ENCODE data around the gene MAF. TPM values are rescaled to one million over a fixed set of nuclear protein-coding genes. Genes with fewer than 3 reads are reported as not detected.

Gene MAF
- total and polyA plus RNA-seq, 2 experiments from 2014 or later, result 0.91 to 2.5 TPM

DNA sequence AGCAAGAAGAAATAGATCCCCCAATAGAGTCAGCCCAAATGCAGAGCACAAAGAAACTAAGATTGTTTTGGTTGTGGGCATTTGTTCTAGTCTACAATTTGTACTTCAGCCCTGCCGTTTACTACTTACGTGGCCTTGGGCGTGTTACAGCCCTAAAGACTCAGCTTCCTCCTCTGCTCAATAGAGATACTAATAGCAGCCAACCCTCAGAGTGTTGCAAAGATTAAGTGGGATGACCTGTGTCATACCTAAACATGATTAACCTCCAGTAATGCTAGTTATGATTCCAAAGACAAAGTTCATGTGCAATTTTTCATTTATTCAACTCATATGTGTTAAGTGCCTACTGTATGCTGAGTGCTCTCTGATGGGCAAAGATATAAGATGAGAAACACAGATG lies 43.1 kb downstream of the MAF start:
- no peak overlapping the region for H3K4me3 Mint-ChIP-seq
- Histone ChIP-seq H3K79me2 (replicated peaks; ENCODE audit: insufficient read depth) (no peaks in the 10 kb centered on the region), H4K20me1 (replicated peaks; ENCODE audit: insufficient read depth) (no peaks in the 10 kb centered on the region), H2AFZ (no peak overlapping the region), H3K27me3 (ENCODE audit: insufficient read depth) (no peaks in the 10 kb centered on the region), H3K4me2 (no peak overlapping the region), H3K9me2 (ENCODE audit: insufficient read depth) (no peaks in the 10 kb centered on the region), H3K27ac (ENCODE audit: low read depth) (no peak overlapping the region), H3K36me3 (ENCODE audit: insufficient read depth) (no peaks in the 10 kb centered on the region), H3F3A (replicated peaks; ENCODE audit: low read depth) (no peaks in the 10 kb centered on the region), H3K4me3 (no peak overlapping the region), H3K4me1 (ENCODE audit: insufficient read depth) (no peaks in the 10 kb centered on the region)
- H3K27ac Mint-ChIP-seq, result no peak overlapping the region
- 0 out of 3 replicates have a peak, but pooled peaks cover 3% of the 10 kb centered on the region for H3K9me3 Mint-ChIP-seq
- peaks cover under 1% of the 10 kb centered on the region for H3K27me3 Mint-ChIP-seq (ENCODE audit: insufficient read depth, low read depth, poor library complexity)
- no peak for TF ChIP-seq NANOG (IDR thresholded peaks at IDR 0.05; ENCODE audit: borderline replicate concordance)
- TF ChIP-seq POLR2AphosphoS5 (IDR thresholded peaks at IDR 0.05; ENCODE audit: low read depth), result no peak
- no peak for TF ChIP-seq CREB1 (CRISPR knock-in tag; IDR thresholded peaks at IDR 0.05; ENCODE audit: low read depth)
- TF ChIP-seq, protein P1, sequence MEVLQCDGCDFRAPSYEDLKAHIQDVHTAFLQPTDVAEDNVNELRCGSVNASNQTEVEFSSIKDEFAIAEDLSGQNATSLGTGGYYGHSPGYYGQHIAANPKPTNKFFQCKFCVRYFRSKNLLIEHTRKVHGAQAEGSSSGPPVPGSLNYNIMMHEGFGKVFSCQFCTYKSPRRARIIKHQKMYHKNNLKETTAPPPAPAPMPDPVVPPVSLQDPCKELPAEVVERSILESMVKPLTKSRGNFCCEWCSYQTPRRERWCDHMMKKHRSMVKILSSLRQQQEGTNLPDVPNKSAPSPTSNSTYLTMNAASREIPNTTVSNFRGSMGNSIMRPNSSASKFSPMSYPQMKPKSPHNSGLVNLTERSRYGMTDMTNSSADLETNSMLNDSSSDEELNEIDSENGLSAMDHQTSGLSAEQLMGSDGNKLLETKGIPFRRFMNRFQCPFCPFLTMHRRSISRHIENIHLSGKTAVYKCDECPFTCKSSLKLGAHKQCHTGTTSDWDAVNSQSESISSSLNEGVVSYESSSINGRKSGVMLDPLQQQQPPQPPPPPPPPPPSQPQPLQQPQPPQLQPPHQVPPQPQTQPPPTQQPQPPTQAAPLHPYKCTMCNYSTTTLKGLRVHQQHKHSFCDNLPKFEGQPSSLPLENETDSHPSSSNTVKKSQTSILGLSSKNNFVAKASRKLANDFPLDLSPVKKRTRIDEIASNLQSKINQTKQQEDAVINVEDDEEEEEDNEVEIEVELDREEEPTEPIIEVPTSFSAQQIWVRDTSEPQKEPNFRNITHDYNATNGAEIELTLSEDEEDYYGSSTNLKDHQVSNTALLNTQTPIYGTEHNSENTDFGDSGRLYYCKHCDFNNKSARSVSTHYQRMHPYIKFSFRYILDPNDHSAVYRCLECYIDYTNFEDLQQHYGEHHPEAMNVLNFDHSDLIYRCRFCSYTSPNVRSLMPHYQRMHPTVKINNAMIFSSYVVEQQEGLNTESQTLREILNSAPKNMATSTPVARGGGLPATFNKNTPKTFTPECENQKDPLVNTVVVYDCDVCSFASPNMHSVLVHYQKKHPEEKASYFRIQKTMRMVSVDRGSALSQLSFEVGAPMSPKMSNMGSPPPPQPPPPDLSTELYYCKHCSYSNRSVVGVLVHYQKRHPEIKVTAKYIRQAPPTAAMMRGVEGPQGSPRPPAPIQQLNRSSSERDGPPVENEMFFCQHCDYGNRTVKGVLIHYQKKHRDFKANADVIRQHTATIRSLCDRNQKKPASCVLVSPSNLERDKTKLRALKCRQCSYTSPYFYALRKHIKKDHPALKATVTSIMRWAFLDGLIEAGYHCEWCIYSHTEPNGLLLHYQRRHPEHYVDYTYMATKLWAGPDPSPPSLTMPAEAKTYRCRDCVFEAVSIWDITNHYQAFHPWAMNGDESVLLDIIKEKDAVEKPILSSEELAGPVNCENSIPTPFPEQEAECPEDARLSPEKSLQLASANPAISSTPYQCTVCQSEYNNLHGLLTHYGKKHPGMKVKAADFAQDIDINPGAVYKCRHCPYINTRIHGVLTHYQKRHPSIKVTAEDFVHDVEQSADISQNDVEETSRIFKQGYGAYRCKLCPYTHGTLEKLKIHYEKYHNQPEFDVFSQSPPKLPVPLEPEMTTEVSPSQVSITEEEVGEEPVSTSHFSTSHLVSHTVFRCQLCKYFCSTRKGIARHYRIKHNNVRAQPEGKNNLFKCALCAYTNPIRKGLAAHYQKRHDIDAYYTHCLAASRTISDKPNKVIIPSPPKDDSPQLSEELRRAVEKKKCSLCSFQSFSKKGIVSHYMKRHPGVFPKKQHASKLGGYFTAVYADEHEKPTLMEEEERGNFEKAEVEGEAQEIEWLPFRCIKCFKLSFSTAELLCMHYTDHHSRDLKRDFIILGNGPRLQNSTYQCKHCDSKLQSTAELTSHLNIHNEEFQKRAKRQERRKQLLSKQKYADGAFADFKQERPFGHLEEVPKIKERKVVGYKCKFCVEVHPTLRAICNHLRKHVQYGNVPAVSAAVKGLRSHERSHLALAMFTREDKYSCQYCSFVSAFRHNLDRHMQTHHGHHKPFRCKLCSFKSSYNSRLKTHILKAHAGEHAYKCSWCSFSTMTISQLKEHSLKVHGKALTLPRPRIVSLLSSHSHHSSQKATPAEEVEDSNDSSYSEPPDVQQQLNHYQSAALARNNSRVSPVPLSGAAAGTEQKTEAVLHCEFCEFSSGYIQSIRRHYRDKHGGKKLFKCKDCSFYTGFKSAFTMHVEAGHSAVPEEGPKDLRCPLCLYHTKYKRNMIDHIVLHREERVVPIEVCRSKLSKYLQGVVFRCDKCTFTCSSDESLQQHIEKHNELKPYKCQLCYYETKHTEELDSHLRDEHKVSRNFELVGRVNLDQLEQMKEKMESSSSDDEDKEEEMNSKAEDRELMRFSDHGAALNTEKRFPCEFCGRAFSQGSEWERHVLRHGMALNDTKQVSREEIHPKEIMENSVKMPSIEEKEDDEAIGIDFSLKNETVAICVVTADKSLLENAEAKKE (CRISPR knock-in tag; IDR thresholded peaks at IDR 0.05), result no peak
- no peak for DNase-seq (ENCODE audit: low spot score)
- ATAC-seq, result no peak
- H3K36me3 Mint-ChIP-seq (ENCODE audit: low read depth), result no peaks in the 10 kb centered on the region
- no peaks in the 10 kb centered on the region for H3K4me1 Mint-ChIP-seq

DNA sequence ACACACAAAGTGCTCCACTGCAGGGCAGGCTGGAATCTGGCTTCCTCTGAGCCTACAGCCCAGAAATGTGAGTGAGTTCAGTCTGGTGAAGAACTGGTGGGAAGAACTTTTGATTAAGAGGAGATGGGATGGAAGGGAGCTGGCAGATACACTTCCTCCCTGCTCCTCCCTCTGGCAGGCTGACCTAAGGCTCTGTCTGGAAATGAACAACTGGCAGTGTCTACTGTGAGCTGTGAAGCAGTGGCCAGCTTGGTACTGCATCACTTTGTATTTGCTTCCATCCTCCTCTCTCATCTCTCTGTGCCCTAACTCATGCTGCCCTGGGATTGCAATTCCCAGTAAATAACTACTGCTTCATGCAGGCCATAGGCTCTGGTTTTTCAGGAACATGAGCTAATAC lies 45.6 kb downstream of the MAF start:
- Histone ChIP-seq H3F3A (replicated peaks; ENCODE audit: low read depth) (no peaks in the 10 kb centered on the region), H3K4me1 (ENCODE audit: insufficient read depth) (no peaks in the 10 kb centered on the region), H3K36me3 (ENCODE audit: insufficient read depth) (no peaks in the 10 kb centered on the region), H3K79me2 (replicated peaks; ENCODE audit: insufficient read depth) (no peaks in the 10 kb centered on the region), H4K20me1 (replicated peaks; ENCODE audit: insufficient read depth) (no peaks in the 10 kb centered on the region), H3K4me2 (no peak overlapping the region), H3K27me3 (ENCODE audit: insufficient read depth) (no peaks in the 10 kb centered on the region), H3K27ac (ENCODE audit: low read depth) (no peak overlapping the region), H2AFZ (no peak overlapping the region), H3K9me2 (ENCODE audit: insufficient read depth) (peaks cover 13% of the 10 kb centered on the region), H3K4me3 (no peak overlapping the region)
- Mint-ChIP-seq H3K27ac (no peak overlapping the region), H3K36me3 (ENCODE audit: low read depth) (no peaks in the 10 kb centered on the region), H3K4me1 (peaks cover 9% of the 10 kb centered on the region; the same call in 2 of the 3 replicates), H3K9me3 (0 out of 3 replicates have a peak, but pooled peaks cover 3% of the 10 kb centered on the region), H3K27me3 (ENCODE audit: insufficient read depth, low read depth, poor library complexity) (no peaks in the 10 kb centered on the region), H3K4me3 (no peak overlapping the region)
- no peak for ATAC-seq
- no peak for DNase-seq (ENCODE audit: low spot score)
- TF ChIP-seq CREB1 (CRISPR knock-in tag; IDR thresholded peaks at IDR 0.05; ENCODE audit: low read depth) (no peak), NANOG (IDR thresholded peaks at IDR 0.05; ENCODE audit: borderline replicate concordance) (no peak), EZH2 (IDR thresholded peaks at IDR 0.05; ENCODE audit: low read depth, unreplicated experiment) (no peak), STAT1 (IDR thresholded peaks at IDR 0.05; ENCODE audit: unreplicated experiment) (no peak), EZH2phosphoT487 (IDR thresholded peaks at IDR 0.05; ENCODE audit: unreplicated experiment) (no peak)
- TF ChIP-seq, protein P1 (CRISPR knock-in tag; IDR thresholded peaks at IDR 0.05), result no peak

Measured in GM23338 (cell line).